Stimulated activated CD4-positive, alpha-beta T cell treated with anti-CD3 and anti-CD28 coated beads, Interleukin-15, amount 100 ng/mL, for 48 hours (primary cell): ENCODE data around the gene PDXP.
"Not testable (repeated sequence)": the region's sequence is repeated elsewhere in the genome, so short reads cannot be mapped to it uniquely, and the experiment has no call there.

ENCODE experiments used
- DNase-seq, 2 donors: peaks; one replicate each; pipeline ENCODE4 v3.0.0-alpha.2; 2020; ENCODE audit warnings: low read depth in 2 of 2

The PDXP gene, protein sequence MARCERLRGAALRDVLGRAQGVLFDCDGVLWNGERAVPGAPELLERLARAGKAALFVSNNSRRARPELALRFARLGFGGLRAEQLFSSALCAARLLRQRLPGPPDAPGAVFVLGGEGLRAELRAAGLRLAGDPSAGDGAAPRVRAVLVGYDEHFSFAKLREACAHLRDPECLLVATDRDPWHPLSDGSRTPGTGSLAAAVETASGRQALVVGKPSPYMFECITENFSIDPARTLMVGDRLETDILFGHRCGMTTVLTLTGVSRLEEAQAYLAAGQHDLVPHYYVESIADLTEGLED

DNA sequence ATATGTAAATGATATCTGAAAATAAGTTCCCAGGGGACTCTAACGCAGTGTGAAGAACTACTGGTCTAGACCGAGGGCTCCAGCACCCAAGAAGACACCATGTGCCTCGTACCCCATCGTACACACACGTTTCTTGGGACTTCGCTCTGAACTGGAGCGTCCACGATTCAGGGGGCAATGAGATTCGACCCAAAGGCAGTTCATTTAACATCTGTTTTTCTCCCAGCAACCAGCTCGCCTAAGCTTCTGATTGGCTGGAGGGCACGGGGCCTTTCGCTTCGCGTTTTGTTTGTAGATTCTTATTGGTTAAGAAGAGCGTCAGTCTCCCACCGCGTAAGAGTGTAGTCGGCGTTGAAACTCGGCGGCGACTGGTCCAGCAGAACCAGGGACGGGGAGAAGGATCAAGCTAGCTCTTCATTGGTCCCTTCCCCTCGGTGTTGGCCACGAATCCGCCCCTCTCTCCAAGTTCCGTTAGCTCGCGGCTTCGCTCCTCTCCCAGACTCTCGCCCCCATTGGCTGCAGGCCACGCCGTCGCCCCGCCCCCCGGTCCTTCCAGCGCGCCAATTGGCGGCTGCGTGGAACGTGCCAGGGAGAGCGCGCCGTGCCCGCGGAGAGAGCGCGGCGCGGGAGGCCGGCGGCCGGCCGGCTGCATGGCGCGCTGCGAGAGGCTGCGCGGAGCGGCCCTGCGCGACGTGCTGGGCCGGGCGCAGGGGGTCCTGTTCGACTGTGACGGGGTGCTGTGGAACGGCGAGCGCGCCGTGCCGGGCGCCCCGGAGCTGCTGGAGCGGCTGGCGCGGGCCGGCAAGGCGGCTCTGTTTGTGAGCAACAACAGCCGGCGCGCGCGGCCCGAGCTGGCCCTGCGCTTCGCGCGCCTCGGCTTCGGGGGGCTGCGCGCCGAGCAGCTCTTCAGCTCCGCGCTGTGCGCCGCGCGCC lies at the start of gene PDXP:
TSS of gene PDXP (plus strand) at position 591 of the 933 bp plus-strand sequence. CDS start at position 651, 60 bp downstream.
- DNase-seq = peak; percentile 97

DNA sequence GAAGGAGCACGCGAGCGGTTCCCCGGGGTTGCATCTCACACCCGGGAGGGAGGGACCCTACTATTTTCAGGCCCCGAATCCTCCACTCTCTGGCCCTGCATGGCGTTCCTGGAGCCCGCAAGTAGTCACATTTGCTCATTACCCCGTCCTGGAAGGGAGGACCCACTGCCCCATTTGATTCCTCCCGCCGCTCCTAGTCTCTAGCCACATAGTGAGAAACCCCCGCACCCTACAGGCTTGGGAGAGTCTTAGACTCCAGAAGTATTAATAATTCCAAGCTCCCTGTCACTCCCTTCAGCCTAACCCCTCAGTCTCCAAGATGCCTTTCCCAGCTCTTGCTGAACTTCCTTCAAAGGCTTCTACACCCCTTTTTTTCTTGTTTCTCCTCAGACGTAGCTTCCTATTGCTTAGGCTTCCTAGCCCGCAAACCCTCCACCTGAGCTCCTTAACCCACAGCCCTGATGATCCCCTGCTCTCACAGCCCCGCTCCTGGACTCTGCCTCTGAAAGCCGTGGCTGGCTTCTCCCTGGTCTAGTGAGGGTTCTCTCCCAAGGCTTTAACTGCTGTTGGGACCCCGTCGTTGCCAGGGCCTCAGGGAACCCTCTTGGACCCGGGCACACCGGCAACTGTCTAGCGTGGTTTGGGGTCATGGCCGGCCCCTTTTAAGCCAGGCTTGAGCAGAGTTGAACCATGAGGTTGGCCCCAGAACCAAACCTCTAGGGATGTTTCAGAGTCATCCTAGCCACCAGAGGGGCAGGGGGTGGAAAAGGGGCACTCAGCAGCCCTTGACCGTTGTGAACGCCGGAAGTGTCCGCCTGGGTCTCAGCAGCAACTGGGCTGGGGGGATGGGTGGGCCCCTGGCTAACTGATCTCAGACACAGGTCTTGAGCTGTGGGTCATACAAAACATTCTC lies 49.0 kb upstream of the PDXP start:
- DNase-seq = no peak

DNA sequence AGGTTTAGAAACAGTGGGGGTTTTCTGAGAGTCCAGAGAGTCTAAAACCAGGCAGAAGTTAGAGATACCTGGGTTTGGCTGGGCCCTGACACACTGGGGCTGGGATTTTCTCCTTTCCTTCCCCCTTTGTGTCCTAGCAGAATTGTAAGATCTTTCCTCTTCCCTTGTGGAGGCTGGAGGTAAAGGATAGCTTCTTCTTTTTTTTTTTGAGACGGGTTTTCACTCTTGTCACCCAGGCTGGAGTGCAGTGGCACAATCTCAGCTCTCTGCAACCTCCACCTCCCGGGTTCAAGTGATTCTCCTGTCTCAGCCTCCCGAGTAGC lies 48.4 kb upstream of the PDXP start:
- not testable (repeated sequence) for DNase-seq

DNA sequence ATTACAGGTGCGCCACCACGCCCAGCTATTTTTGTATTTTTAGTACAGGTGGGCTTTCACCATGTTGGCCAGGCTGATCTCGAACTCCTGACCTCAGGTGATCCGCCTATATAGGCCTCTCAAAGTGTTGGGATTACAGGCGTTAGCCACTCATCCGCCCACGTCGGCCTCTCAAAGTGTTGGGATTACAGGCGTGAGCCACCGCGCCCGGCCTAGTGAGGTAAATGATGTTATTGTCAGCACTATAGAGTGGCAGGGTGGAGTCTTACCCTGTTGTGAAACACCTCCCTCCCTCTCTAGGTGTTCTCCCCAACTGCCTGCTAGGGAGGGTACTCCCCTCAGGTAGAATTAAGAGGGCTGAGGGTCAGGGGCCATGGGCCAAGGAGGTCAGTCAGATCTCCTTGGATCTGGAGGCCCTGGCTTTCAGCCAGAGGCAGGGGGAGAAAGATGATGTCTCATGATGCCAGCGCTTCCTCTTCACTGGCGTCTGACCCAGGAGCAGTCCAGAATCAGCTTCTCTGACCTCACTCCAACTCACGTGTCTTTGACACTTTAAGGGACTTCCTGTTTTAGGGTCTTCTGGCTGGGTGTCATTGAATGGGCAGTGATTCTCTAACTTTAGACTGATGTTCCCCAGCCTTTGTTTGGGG lies 47.9 kb upstream of the PDXP start:
- DNase-seq = no peak

DNA sequence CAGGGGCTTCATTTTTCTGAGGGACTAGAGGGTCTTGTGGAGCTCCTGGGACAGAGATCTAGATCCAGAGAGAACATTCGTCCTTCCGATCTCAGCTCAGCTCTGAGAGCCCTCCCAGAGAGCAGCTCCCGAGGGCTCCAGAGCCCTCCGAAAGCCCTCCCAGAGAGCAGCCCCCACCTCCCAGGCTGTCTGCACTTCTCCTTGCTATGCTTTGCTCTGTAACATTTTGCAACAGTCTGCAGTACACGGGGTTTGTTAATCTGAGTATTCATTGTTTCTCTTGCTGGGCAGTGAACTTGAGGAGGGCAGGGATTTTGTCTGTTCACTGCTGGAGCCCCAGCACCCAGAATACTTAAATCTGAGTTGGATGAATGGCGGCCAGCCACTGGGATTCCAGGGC lies 47.3 kb upstream of the PDXP start:
- no peak for DNase-seq

DNA sequence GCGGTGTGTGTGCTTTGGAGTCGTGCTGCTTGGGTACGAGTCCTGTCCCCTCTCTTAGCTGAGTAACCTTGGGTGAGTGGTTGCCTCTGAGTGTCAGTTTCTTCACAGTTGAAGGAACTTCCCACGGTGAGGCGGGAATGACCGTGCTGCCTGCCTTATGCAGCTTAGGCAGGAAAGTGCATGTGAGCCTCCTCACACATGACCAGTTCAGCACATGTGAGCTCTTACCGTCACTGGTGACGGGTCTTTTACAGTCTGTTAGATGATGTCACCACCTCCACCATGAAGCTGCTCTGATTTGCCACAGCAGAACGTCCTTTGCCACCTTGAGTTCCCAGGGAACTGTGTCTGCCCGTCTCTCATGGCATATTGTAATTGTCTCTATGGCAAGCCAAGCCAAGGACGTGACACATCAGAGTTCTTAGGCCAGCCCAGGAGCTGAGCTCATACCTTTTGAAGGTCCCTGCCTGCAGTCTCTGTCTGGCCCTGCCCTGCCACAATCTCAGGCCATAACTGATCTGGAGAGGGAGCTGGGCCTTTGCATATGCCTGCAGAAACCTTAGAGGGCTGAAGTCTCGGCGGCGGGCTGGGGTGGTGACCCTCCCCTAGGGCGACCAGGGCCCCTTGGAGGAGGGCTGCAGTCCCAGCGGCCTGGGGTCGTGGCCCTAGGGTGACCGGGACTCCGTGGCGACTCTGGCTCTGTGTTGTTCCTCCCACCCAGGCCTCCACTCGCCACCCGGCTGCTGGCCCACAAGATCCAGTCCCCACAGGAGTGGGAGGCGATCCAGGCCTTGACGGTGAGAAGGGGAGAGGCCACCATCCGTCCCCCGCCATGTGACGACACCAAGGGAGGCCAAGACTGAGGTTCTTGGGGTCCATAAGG lies 42.1 kb upstream of the PDXP start:
- no peak for DNase-seq

DNA sequence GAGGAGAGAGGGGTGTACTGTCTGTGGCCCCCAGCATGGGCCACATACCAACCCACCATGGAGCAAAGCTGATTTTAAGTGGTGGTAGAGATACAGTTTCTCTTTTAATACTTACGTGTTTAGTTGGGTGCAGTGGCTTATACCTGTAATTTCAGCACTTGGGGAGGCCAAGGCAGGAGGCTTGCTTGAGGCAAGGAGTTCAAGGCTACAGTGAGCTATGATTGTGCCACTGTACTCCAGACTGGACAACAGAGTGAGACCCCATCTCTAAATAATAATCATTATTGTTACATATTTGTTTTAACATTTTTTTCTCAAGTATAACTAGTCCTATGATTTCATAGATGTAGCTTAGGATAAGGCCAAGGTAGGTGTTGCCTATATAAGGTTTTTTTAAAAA lies 41.1 kb upstream of the PDXP start:
- DNase-seq = no peak

DNA sequence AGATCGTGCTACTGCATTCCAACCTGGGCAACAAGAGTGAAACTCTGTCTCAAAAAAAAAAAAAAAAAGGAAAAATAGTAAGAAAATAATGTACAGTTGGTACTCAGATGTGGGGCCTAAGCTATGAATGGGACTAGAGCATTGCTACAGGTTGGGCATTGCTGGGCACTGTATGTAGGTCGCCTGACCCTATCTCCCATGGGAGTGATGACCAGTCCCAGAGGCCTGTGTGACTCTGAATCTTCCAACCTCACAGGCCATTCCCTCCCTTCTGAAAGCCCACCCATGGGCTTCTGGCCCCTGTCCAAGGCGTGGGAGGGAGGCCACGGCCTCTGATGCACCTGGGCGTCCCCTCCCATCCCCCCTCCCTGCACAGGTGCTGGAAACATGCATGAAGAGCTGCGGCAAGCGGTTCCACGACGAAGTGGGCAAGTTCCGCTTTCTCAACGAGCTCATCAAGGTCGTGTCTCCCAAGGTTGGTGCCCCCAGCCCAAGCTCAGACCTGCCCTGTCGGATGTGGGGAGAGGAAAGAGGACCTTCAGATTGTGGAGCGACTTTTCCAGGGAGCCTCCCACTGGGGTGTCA lies 40.4 kb upstream of the PDXP start:
- DNase-seq = no peak

DNA sequence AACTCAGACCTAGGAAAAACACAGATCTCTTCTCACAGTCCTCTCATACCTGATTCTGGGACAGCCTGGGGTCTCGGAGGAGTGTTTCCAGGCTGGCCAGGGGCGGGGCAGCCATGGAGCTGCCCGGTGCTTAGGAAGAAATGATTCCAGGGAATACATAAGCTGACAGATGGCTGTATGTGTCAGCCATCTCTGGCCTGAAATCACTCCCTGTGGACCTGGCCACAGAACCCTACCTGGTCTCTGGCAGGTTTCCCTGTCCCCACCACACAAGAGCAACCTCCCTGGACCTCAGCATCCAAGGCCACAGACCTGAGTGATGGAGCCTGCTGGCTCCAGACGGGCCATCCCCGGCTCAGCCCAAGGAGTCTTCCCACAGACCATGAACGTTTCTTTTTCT lies 39.8 kb upstream of the PDXP start:
- no peak for DNase-seq

DNA sequence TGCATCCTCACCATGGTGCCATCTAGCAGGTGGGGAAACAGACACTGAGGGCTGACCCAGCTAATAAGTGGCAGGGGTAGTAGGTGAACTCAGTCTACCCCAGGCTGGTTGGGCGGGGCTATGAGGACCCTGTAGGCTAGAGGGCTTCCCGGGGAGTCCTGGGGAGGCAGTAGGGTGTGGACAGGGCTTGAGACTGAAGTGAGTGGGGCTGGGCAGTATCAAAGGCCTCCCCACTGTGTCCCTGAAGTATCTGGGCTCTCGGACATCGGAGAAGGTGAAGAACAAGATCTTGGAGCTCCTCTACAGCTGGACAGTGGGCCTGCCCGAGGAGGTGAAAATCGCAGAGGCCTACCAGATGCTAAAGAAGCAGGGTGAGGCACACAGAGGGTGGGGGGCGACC lies 38.5 kb upstream of the PDXP start:
- no peak for DNase-seq

DNA sequence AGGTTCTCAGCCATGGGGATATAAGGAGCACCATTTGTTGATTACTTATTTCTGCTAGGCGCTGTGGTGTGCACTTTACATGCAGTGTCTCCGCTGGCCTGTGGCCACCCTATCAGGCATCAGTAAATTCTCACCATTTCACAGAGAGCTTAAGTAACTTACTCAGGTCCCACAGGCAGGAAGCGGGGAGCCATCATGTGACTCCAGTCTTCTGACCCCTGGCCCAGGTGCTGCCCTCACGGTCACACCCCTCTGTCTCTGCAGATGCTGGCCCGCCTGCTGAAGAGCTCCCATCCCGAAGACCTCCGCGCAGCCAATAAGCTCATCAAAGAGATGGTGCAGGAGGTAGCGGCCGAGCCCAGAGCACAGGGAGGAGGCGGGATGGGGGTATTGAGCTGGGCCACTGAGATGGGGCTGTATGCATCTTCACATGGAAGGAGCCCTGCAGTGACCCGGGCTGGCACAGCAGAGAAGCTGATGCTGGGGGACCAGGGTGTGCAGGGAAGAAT lies 37.1 kb upstream of the PDXP start:
- DNase-seq = no peak

DNA sequence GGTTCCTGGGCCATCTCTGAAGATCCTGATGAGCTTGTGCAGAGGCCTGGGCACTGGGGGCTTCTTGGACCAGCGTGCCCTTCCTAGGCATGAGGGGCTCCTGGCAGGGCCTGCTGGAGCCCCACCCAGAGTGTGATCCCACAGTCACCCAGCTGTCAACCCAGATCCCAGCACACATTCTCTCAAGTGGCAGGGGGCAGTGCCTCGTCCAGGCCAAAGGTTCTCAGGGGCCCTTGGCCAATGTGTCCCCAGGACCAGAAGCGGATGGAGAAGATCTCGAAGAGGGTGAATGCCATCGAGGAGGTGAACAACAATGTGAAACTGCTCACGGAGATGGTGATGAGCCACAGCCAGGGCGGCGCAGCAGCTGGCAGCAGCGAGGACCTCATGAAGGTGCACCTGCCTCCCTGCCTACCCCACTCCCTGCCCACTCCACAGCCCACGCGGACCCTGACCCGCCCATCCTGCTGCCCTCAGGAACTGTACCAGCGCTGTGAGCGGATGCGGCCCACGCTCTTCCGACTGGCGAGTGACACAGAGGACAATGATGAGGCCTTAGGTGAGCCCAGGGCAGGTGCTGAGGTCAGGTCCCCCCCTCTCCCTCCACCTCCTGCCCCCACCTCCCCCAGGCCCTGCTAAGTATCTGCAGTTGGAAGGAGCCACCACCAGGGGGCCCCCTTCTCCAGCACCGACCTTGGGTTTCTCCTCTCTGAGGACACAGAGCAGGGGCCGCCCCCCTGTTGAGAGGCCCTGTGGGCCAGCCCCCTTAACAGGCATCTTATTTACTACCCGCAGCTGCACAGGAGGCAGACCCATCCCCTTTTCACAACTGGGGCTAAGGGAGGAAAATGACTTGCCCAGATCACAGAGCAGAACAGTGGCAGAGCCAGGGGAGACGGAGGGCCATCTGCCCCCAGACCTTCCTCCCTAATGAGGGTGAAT lies 35.2 kb upstream of the PDXP start:
- no peak for DNase-seq

DNA sequence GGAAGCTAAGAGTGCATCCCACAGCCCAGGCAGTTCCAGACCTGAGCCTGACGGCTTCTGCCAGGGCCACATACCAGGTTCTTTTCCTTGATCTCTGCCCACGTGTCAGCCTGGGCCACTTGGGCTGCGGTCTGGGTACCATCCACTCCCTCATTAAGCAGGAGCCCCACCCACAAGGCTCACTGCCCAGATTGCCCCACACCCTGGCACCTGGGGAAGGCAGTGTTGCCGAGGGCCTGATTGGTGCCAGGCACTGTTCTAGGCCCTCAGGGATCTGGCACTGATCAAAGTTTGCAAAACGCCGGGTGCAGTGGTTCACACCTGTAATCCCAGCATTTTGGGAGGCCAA lies 34.5 kb upstream of the PDXP start:
- DNase-seq = no peak

DNA sequence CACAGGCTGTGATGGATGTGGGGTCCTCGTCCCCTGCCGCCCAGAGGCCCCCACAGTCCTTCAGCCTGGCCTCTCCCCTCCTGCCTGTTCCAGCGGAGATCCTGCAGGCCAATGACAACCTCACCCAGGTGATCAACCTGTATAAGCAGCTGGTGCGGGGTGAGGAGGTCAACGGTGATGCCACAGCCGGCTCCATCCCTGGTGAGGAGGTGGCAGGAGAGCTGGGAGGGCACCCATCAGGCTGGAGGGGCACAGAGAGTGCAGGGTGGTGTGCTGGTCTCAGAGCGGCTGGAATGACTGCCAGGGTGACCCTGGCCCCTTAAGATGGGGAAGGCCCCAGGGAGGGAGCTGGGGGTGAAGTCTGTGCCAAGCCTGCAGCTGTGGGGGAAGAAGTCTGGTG lies 33.6 kb upstream of the PDXP start:
- DNase-seq = no peak

DNA sequence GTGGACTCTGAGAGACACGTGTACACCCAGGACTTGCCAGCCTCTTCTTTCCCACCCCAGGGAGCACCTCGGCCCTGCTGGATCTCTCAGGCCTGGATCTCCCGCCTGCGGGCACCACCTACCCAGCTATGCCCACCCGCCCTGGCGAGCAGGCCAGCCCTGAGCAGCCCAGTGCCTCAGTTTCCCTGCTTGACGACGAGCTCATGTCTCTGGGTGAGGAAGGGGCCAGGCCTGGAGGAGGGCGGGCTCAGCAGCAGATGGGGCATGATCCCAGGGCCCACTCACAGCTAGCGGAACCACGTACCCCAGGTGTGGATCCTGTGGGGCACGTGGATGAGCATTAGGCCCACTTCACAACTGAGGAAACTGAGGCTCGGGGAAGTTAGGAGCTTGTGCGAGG lies 32.8 kb upstream of the PDXP start:
- no peak for DNase-seq

DNA sequence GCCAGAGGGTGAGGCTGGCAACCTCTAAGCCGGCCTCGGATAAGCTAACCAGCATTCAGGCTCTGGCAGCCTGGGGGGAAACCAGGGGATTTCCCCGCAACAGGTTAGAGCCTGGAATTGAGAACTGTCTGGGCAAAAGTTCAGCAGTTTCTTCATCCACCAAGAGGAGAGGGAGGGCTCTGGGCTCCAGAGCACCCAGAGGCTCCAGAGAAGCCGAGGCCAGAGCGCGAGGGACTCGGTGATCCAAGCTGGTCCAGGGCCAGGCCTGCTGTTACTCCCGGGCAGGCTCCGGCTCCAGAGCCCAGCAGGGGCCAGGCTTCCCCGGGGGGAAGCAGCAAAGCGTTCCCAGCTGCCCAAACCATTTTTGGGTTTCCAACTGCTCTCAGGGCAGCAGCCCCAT lies 32.4 kb upstream of the PDXP start:
- no peak for DNase-seq

DNA sequence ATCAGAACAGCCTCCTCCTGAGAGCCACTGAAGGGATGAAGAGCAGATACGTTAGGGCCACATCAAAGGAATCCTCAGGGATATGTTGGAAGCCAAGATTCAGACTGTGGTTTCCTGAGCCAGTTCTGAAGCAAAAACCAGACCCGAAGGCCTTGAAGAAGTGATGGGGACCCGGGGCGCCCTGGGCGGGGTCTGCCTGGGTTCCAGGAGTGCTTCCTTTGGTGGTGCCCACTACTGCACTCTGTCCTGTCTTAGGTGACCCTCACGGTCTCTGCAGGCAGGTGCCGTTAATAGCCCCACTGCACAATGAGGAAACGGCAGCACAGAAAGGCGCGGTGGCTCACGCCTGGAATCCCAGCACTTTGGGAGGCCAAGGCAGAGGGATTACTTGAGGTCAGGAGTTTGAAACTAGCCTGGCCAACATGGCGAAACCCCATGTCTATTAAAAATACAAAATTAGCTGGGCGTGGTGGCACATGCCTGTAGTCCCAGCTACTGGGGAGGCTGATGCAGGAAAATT lies 31.9 kb upstream of the PDXP start:
- no peak for DNase-seq

DNA sequence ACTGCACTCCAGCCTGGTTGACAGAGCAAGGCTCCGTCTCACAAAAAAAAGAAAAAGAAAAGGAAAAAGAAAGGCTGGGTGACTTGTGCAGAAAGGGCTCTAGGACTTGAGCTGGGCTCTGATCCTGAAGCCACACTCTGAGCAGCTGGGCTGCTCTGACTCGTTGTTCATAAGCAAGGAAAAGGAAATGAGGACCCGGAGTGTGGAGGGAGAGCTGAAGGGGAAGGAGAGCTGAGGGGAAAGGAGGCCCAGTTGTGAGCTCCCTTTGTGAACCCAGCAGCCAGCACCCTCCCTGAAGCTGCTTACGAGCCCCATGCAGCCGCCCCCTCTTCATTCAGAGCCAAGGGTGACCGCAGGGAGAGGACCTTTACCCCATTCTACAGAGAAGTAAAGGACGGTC lies 31.4 kb upstream of the PDXP start:
- DNase-seq = no peak

DNA sequence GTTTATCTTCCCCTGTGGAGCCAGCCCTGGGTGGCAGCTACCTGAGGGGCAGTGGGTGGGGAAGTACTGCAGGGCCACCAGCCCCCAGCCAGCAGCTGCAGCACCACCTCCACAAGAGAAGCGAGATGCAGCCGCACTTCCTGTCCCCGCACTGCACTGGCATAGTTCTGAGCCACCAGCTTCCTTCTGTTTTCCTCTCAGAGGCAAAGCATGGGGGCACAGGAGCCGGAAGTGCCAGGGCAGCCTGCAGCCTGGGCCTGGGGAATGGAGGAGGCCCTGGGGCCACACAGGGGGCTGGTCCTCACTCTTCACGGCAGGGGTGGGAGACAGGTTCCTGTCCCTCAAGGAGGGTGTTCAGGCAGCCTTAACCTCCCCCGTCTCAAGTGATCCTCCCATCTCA lies 31.0 kb upstream of the PDXP start:
- no peak for DNase-seq
